Measurements from ENCODE around the gene SPAG16. TPM values are rescaled to one million over a fixed set of nuclear protein-coding genes. Genes with fewer than 3 reads are reported as not detected.

The SPAG16 gene
- total and polyA plus RNA-seq, 10 donors = 9.0 to 19.7 (median 12.2) TPM

DNA sequence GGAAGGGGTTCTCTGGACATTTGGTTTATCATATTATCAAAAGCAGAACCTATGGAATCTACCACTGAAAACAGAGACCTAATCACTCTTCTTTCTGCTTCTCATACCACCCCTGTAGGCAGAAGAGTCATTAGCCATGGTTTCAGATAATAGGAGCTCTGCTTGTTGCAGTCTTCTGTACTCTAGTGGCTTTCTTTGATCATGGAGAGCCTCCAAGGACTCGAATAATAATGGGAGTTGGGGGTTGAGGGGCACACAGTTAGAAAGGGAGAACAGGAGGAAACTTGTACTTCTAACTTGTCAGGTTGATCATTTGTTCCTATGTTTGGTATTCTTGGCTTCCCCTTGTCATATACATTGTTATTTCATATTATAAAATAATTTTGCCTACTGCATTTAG is 1074.2 kb downstream of the SPAG16 start:
- Histone ChIP-seq H3K9me3 (peaks cover 0 to 27% (median 15%) of the 10 kb centered on the region in 8 donors), H3K4me1 (no peaks in the 10 kb centered on the region), H3K36me3 (no peaks in the 10 kb centered on the region), H3K4me3 (no peak overlapping the region), H3K27me3 (replicated peaks in 1 of 7) (no peaks in the 10 kb centered on the region), H3K27ac (no peak overlapping the region)
- no peak for DNase-seq
- no peak for TF ChIP-seq POLR2AphosphoS5 (IDR thresholded peaks at IDR 0.05)
- TF ChIP-seq, protein P1, sequence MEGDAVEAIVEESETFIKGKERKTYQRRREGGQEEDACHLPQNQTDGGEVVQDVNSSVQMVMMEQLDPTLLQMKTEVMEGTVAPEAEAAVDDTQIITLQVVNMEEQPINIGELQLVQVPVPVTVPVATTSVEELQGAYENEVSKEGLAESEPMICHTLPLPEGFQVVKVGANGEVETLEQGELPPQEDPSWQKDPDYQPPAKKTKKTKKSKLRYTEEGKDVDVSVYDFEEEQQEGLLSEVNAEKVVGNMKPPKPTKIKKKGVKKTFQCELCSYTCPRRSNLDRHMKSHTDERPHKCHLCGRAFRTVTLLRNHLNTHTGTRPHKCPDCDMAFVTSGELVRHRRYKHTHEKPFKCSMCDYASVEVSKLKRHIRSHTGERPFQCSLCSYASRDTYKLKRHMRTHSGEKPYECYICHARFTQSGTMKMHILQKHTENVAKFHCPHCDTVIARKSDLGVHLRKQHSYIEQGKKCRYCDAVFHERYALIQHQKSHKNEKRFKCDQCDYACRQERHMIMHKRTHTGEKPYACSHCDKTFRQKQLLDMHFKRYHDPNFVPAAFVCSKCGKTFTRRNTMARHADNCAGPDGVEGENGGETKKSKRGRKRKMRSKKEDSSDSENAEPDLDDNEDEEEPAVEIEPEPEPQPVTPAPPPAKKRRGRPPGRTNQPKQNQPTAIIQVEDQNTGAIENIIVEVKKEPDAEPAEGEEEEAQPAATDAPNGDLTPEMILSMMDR (IDR thresholded peaks at IDR 0.05 in 8 of 11, conservative IDR thresholded peaks at IDR 0.05 in 3 of 11) = no peak
- intact Hi-C loops (cut with DNase I; ENCODE audit: low total_unique reads) = no loop called here
- WGBS, 5 donors = 42 to 66% (median 58%) methylated on average over 1 of the region's 1 CpG

DNA sequence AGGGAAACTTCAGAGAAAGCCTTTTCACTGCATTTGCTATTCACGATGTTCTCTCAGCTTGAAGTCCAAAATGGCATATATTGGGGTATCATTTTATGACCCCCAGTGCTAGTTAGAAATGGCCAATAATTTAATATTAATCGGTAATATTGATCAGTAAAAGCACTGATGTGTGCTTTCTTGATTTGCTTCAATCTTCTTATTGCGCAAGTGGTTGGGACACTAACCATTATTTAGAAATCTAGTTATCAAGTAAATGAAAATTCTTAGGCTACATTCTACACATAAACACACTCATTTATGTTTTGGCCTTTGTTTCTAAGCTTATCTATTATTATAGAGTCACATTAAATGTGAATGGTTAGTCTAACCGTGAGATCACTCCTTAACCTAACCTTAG is 1076.9 kb downstream of the SPAG16 start:
- no peak overlapping the region for H3K4me3 ChIP-seq
- DNase-seq = no peak
- no peaks in the 10 kb centered on the region for H3K4me1 ChIP-seq
- H3K36me3 ChIP-seq = no peaks in the 10 kb centered on the region
- no peaks in the 10 kb centered on the region for H3K27me3 ChIP-seq (replicated peaks in 1 of 7)
- TF ChIP-seq, protein P1 (IDR thresholded peaks at IDR 0.05 in 8 of 11, conservative IDR thresholded peaks at IDR 0.05 in 3 of 11) = no peak
- TF ChIP-seq POLR2AphosphoS5 (IDR thresholded peaks at IDR 0.05) = no peak
- TF ChIP-seq POLR2A (IDR thresholded peaks at IDR 0.05) = no peak
- intact Hi-C loops (cut with DNase I; ENCODE audit: low total_unique reads) = no loop called here
- 83 to 94% (median 92%) methylated on average over 4 of the region's 4 CpGs for WGBS, 5 donors
- peaks cover 0 to 26% (median 15%) of the 10 kb centered on the region in 8 donors for H3K9me3 ChIP-seq
- no peak overlapping the region for H3K27ac ChIP-seq

DNA sequence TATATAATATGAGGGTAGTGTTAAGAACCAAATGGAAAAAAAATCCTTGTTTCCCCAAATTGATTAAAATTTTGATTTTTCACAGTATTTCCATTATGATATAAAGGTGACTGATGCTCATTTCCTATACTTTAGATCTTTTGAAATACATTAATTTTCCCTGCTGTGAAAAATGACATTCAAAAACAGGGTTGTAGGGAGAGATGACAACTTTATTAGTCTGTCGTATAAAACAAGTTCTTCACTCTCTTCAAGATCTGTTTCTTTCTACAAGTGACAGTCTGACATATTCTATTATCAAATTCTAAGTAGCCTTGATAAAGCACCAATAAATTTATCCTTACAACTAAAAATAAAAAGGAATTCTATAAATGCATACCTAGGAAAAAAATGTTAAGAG is 1081.3 kb downstream of the SPAG16 start:
- no peak for DNase-seq
- Histone ChIP-seq H3K36me3 (no peaks in the 10 kb centered on the region), H3K4me3 (no peak overlapping the region), H3K27me3 (replicated peaks in 1 of 7) (no peaks in the 10 kb centered on the region), H3K9me3 (no peaks in the 10 kb centered on the region), H3K4me1 (no peaks in the 10 kb centered on the region), H3K27ac (no peak overlapping the region)
- TF ChIP-seq POLR2AphosphoS5 (IDR thresholded peaks at IDR 0.05) (no peak), POLR2A (IDR thresholded peaks at IDR 0.05) (no peak)
- TF ChIP-seq, protein P1 (IDR thresholded peaks at IDR 0.05 in 8 of 11, conservative IDR thresholded peaks at IDR 0.05 in 3 of 11) = no peak
- 88 to 97% (median 96%) methylated on average over 1 of the region's 1 CpG for WGBS, 5 donors
- intact Hi-C loops (cut with DNase I; ENCODE audit: low total_unique reads) = no loop called here

DNA sequence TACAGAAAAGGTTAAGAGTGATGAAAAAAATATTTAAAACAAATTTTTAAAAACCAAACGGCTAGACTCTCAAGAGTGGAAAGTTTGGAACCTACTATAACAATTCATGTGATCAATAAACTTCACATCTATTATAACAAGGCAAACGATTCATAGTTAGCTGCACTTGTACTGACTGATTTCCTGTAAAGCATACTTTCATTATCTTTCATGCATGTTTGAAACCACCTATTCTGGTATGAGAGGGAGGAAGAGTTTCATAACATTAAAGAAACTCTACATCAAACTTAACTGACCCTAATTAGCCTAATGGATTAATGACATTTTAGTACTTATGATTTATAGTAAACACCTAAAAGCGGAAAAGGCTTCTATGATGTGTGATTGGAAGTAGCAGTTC is 1082.9 kb downstream of the SPAG16 start:
- Histone ChIP-seq H3K27ac (no peak overlapping the region), H3K36me3 (no peaks in the 10 kb centered on the region), H3K9me3 (no peaks in the 10 kb centered on the region), H3K4me3 (no peak overlapping the region), H3K4me1 (no peaks in the 10 kb centered on the region), H3K27me3 (replicated peaks in 1 of 7) (no peaks in the 10 kb centered on the region)
- no peak for DNase-seq
- TF ChIP-seq POLR2A (IDR thresholded peaks at IDR 0.05) (no peak), POLR2AphosphoS5 (IDR thresholded peaks at IDR 0.05) (no peak)
- TF ChIP-seq, protein P1 (IDR thresholded peaks at IDR 0.05 in 8 of 11, conservative IDR thresholded peaks at IDR 0.05 in 3 of 11) = no peak
- intact Hi-C loops (cut with DNase I; ENCODE audit: low total_unique reads) = no loop called here
- 54 to 70% (median 56%) methylated on average over 3 of the region's 3 CpGs for WGBS, 5 donors

All from spleen (tissue), 11 donors.